Tongue (tissue), 2 donors: Measurements from ENCODE around the gene FGF18. TPM values are rescaled to one million over a fixed set of nuclear protein-coding genes. Genes with fewer than 3 reads are reported as not detected.
"Not testable (repeated sequence)": the region's sequence is repeated elsewhere in the genome, so short reads cannot be mapped to it uniquely, and the experiment has no call there.

Source experiments
- DNase-seq: peaks from one replicate; pipeline ENCODE4 v3.0.0-alpha.2; 2015
- total RNA-seq: library from RNA; depleted of rRNA; stranded (reverse); fragments of >200 nt; gene quantifications from one replicate; pipeline ENCODE4 v1.2.3, GENCODE V29; 2014

FGF18 gene
- total RNA-seq, 1 donor from 2014 or later = 3.9 TPM

GRCh38 chr5:171401167-171401947, 18.1 kb upstream of the FGF18 start:
- DNase-seq = no peak

DNA sequence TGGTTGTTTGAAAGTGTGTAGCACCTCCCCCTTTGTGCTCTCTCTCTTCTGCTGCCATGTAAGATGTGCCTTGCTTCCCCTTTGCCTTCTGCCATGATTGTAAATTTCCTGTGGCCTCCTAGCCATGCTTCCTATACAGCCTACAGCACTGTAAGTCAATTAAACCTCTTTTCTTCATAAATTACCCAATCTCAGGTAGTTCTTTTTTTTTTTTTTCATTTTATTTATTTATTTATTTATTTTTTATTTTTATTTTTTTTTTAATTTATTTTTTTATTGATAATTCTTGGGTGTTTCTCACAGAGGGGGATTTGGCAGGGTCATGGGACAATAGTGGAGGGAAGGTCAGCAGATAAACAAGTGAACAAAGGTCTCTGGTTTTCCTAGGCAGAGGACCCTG, 16.7 kb upstream of the FGF18 start:
- DNase-seq = not testable (repeated sequence)

GRCh38 chr5:171405615-171406014, 13.8 kb upstream of the FGF18 start:
- DNase-seq = no peak

GRCh38 chr5:171407234-171407633, 12.2 kb upstream of the FGF18 start:
- DNase-seq = no peak

GRCh38 chr5:171409164-171410136, 10.0 kb upstream of the FGF18 start:
- no peak for DNase-seq

GRCh38 chr5:171410181-171410580, 9.3 kb upstream of the FGF18 start:
- no peak for DNase-seq

DNA sequence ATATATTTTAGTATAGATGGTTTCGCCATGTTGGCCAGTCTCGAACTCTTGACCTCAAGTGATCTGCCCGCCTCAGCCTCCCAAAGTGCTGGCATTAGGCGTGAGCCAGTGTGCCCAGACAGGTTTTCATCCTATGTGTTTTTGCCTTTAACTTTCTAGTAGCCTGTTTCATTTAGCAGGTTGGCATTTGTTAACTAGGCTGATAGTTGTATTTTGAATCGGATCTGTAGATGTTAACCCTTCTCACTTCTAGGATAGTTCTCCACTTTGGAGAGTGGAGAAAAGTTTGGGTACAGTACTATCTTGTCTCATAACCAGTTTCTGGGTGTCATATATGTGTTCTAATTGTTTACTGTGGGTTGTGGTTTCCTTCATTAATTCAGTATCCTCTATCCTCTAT, 7.3 kb upstream of the FGF18 start:
- no peak for DNase-seq

- no peak for DNase-seq
These were observed 6.1 kb upstream of the FGF18 start for GRCh38 chr5:171413153-171413910.

DNA sequence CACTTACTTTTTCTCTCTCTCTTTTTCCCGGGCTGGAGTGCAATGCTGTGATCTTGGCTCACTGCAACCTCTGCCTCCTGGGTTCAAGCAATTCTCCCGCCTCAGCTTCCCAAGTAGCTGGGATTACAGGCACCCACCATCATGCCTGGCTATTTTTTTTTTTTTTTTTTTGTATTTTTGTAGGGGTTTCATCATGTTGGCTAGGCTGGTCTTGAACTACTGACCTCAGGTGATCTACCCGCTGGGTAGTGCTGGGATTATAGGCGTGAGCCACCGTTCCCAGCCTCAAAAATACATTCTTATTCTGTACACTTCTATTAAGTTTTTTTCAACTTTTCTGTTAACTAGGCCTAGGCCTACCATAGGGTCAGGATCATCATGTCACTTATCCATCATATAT, 5.5 kb upstream of the FGF18 start:
- DNase-seq = not testable (repeated sequence)

- peak; percentile 22 for DNase-seq
These were observed 4.2 kb upstream of the FGF18 start for GRCh38 chr5:171415115-171415730.

- DNase-seq = no peak
These were observed 3.0 kb upstream of the FGF18 start for GRCh38 chr5:171416160-171417049.

- peak; percentile 93 for DNase-seq
These were observed 998 bp upstream of the FGF18 start for GRCh38 chr5:171418316-171418981.

DNA sequence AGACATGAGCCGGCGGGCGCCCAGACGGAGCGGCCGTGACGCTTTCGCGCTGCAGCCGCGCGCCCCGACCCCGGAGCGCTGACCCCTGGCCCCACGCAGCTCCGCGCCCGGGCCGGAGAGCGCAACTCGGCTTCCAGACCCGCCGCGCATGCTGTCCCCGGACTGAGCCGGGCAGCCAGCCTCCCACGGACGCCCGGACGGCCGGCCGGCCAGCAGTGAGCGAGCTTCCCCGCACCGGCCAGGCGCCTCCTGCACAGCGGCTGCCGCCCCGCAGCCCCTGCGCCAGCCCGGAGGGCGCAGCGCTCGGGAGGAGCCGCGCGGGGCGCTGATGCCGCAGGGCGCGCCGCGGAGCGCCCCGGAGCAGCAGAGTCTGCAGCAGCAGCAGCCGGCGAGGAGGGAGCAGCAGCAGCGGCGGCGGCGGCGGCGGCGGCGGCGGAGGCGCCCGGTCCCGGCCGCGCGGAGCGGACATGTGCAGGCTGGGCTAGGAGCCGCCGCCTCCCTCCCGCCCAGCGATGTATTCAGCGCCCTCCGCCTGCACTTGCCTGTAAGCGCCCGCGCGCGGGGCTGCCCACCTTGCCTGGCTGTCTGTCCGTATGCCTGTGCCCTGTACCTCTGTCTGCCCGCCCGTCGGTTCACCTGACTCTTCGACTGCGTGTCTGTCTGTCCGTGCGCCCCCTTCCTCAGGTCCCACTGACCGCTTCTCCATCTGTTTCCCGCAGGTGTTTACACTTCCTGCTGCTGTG, 412 bp downstream of the FGF18 start:
- peak; percentile 51 for DNase-seq

DNA sequence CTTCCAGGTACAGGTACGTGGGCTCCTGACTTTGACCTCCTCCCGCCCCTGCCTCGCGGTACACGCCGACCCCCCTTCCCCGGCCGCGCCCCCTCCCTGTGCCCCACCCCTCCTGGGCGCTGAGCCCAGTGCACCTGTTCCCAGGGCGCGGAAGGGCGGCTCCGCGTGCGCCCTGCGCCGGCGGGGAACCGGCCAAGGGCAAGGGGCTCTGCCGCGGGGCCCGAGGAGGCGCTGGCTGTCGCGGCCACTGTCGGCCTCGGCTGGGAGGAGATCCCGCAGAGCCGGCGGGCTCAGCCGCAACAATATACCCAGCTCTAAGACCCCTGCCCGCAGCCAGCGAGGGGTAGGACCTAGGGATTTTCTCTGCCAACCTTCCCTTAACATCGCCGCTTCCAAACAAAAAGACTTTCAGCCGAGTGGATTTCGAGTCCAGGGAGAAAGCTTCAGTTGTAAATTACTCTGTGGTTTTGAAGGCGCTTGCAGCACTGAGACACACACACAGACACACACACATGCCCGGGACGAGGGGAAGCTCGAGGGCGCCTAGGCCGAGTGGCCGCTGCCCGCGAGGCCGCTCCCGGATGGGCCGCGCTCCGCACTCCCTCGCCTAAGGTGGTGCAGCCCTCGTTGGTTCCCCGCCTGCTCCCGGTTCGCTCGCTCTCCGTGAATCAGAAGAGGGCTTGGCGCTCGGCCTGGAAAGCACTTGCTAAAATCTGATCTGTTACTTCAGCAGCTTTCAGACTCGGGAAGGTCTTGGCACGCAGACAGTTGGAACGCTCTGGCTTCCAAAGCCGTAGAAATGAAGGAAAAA, 1.2 kb downstream of the FGF18 start:
- peak; percentile 97 for DNase-seq

GRCh38 chr5:171421331-171422262, 2.1 kb downstream of the FGF18 start:
- DNase-seq = no peak

DNA sequence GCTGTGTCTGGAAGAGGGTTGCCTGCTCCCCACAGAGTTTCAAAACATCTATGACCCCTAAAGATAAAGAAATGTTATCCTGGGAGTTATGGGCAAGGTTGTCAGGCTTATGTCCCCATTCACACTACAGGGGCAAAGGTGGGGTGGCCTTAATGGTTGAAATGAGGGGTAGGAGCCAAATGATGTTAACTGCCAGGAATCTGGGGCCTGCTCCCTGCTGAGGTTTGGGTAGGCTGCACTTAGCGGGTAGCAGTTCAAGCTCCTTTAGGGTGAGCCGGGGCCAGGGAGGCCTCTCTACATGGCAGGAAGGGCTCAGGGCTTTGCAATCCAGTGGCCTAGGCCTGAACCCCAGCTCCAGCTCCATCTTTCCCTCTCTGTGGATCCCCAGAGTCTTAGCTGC, 3.0 kb downstream of the FGF18 start:
- no peak for DNase-seq

DNA sequence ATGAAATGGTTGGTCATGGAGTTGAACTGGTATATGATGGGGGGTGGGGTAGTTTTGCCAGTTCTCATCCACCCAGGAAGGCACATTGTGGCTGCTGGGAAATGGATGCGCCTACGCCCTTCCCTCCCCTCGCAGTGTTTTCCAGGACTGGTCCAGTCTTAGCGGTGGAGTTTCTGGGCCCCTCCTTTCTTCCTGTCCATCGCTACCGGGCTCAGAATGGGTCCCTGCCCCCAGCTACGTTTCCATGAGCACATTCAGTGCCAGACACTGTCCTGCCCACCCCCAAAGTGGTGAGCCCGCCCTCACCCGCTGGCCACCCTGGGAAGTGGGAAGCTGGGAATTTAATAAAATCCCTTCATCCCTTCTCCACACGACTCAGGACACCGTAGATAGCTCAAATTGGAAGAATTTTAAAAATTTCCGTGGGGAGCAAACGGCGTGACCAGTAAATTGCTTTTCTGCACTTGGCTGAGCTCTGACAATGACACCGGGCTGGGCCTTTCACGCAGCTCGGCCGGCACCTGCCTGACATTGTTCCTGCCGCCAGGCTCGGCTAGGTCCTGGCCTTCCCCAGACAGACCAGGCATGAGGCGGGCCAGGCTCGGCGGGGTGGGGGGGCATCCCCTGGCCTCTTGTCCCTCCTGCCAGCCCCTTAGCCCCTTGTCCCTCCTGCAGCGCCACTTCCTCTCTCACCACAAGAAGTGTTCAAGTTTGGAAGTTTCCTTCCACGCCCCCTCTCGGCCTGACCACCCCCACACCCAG, 3.6 kb downstream of the FGF18 start:
- no peak for DNase-seq
